GM19463 (cell line): ENCODE results near the gene CDKN2A.

Experiments used
- ATAC-seq: cut with Tn5 transposase; IDR thresholded peaks from one replicate; pipeline ENCODE4 v1.9.1; 2021; ENCODE audit warnings: mild to moderate bottlenecking, moderate library complexity; ENCODE audit not compliant: unreplicated experiment

CDKN2A gene

DNA sequence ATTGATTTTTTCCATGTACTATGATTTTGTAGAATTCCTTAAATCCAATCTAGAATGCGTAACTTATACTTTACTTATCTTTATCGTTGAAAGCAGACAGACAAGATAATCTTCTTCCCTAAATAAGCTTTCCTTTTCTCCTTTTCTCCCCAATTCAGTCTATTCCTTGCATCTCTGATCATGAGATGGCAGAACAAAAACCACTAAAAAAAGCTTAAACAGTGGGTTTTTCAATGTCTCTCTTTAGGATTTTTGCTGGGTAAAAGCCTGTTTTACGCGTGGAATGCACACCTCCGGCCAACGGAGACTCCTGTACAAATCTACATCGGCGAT, 14.2 kb upstream of the CDKN2A start:
- no peak for ATAC-seq

- ATAC-seq: no peak
Measured at GRCh38 chr9:22005702-22006606, 11.8 kb upstream of the CDKN2A start.

GRCh38 chr9:22005021-22005701, 11.0 kb upstream of the CDKN2A start:
- ATAC-seq: no peak

GRCh38 chr9:22002038-22002437, 7.8 kb upstream of the CDKN2A start:
- no peak for ATAC-seq

- no peak for ATAC-seq
Measured at GRCh38 chr9:21998026-21998425, 3.8 kb upstream of the CDKN2A start.

DNA sequence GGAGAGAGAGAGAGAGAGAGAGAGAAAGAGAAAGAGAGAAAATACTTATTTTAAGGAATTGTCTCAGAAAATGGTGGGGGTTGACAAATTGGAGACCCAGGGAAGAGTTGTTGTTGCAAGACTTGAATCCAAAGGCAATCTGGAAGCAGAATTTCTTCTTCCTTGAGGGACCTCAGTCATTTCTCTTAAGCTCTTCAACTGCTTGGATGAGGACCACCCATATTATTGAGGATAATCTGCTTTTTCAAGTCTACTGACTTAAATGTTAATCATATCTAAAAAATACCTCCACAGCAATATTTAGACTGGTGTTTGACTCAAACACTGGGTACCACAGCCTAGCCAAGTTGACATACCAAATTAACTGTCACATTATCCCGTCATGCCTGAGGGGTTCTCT, 3.3 kb upstream of the CDKN2A start:
- no peak for ATAC-seq

GRCh38 chr9:21996858-21997257, 2.7 kb upstream of the CDKN2A start:
- ATAC-seq: no peak

DNA sequence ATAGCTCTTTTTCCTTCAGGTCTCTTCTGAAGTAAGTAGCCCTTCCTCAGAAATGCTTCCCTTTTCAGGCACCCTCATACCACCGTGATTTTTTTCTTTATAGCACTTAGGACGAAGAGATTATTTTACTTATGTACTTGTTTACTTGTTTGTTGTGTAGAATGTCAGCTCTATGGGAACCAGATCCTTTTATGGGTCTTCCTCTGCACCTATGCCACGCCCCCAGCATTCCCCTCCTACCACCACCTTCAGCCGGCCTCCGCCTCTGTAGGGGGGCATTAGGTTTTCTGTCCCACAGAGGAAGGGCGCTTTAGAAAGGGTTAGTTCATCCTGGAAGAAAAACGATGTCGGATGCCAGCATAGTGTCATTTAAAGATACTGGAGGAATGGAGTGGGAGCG, 2.2 kb upstream of the CDKN2A start:
- ATAC-seq: no peak

DNA sequence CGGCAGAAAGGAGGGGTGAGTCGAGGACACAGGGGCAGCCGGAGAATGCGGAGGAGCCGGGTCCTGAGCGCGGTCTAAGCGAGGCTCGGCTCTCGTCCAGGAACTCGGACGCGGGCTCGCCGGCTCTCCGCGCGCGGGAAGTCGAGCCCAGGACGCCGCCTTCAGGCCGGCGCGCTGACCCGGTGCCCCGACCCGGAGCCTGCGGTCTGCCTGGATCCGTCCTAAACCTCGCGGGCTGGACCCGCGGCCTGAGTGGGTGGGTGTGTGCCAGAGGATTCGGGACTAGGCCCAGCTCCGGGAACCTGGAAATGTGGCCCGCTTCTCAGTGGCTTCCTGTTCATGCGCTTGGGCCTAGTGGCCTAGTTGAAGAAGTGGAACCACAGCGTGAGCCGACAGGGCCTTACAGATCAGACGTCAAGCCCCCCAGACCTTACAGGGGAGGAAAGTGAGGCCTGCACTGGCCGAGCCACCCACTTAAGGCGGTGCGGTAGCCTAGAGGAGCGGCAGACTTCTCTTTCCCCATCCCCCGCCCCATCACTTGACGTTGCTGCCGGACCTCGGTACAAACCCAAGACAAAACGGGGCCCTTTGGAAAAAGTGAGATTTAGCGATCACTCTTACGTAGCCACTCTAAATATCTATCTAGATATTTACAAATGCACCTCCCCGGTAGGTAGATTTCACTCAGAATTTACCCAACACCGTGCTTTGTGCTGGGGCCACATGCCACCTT, 1.6 kb upstream of the CDKN2A start:
- ATAC-seq: no peak

- ATAC-seq: peak; percentile 83
Measured at GRCh38 chr9:21995006-21995665, 944 bp upstream of the CDKN2A start.

GRCh38 chr9:21994556-21995005, 389 bp upstream of the CDKN2A start, which contains the start of gene CDKN2B-AS1:
Gene CDKN2B-AS1, plus strand, starts transcription at chr9:21994791.
- ATAC-seq: peak; percentile 42

DNA sequence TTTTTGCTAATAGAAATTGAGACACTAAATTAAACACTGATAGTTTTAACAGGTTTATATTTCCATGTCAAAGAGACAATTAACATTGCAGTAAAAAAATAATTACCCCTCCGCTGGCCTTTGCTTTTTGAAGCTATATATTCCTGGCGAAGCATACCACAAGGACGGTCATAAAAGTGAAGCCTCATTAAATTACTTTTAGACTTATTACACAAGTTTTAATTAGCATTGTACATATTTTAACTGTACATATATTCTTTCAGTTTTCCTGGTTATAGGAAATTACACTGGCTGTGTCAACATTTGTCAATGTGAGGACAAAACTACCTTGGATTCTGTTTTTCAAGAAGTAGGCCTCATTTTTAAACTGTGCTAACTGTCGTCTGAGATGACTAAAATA, 1.2 kb downstream of the CDKN2A start:
- no peak for ATAC-seq

DNA sequence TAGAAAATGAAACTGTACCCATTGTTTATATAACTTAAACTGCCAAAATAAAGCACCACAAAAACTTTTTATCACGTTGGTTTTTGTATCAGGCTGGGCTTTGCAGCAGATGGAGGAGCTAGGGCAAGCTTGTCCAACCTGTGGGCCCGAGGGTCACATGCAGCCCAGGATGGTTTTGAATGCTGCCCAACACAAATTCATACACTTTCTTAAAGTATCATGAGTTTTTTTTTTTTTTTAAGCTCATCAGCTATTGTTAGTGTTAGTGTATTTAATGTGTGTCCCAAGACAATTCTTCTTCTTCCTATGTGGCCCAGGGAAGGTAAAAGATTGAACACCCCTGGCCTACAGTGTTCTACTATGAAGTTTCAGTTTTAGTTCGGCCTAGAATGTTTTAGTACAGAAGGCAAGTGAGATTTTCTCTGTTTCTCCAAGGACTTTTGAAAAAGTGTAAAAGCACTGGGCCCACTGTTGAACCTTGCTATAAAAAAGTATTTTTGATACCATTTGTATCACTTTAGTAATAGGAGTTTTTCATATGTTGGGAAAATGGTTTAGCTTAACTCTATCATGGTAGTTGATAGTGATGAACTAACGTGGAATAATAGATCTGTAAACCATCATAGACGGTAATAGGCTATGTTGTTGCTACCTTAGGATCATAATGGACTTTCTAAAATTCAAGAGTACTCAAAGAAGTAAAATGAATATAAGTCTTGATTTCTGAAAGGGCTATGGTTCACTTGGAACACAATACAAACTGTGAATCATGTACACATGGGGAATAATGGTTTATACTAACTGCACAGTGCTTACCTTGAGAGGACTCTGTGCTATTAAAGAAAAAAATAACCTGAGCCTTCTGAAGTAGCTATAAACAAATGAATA, 2.9 kb downstream of the CDKN2A start:
- ATAC-seq: no peak

- ATAC-seq: no peak
Measured at GRCh38 chr9:21989440-21990189, 4.6 kb downstream of the CDKN2A start.

DNA sequence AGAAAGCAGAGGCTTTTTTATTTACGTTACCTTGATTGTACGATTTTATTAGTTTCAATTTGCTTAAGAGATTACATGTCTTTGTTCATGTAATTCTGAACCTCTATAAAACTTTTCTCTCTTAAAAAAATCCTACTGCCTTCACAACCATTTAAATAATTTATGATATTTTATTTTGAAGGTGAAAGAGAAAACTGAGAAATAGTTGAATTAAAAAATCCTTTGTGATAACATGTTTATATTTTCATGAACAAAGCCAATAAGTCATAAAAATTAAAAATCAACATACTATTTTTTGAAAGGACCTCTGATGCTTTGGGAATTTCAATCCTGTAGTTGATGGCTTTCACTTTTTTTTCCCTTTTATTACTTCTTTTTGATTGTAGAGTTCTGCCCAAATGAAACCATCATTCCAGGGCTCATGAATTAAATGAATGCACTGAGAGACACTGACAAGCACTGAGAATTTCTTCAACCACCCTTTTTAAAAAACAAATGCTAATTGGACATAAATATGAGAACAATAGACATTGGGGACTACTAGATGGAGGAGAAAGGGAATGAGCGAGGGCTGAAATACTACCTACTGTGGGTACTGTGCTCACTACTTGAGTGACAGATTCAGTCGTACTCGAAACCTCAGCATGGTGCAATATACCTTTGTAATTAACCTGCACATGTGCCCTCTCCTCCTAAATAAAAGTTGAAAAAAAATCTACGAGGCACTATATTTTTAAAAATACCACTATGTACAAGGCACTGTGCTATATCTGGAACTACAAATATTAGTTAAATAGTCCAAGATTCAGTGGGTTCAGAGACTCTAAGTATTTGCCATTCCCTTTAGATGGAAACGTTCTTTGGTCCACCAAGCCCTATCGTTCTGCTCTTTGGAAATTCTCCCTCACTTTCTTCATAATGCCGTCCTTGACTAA, 5.9 kb downstream of the CDKN2A start:
- ATAC-seq: no peak

GRCh38 chr9:21985964-21986667, 8.1 kb downstream of the CDKN2A start:
- peak; percentile 73 for ATAC-seq

DNA sequence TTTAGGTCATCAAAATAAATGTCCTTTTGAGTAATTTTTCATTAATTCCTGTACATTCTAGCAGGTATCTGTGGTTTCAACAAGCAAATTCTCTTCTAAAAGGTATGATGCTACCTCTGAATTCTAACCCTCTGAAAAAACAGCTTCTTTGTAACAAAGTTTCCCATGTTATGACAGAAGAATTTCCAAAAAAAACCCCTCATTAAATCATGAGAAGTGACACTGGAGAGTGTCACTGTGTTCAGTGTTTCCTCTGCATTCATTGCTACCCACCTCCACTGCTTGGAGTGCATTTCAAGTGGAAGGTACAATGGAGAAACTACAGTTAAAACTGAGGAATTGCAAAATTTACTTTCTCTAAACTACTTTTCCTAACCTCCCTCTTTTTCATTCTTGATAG, 10.1 kb downstream of the CDKN2A start:
- no peak for ATAC-seq

- no peak for ATAC-seq
Measured at GRCh38 chr9:21983561-21983935, 10.6 kb downstream of the CDKN2A start.
